Measurements from ENCODE around the gene SVBP. TPM values are rescaled to one million over a fixed set of nuclear protein-coding genes. Genes with fewer than 3 reads are reported as not detected.

Gene SVBP
- total and polyA plus RNA-seq, 2 of the 8 experiments (the other 6 are each of a cell fraction or from before 2014, with no cell fraction given): 29.7 to 30.2 TPM

GRCh38 chr1:42777852-42778251, 39.3 kb downstream of the SVBP start:
- H4K5ac ChIP-seq (ENCODE audit: insufficient read length, low read depth, low read length): no peak overlapping the region
- no peak overlapping the region for H3K9ac ChIP-seq (replicated peaks in 1 of 4; ENCODE audit: extremely low read depth in 1 of 4, low read depth in 3 of 4, low read length in 3 of 4)
- H4K20me1 ChIP-seq (replicated peaks in 1 of 2; ENCODE audit: control insufficient read depth in 1 of 2, insufficient read depth in 2 of 2, low read length in 2 of 2): no peaks in the 10 kb centered on the region
- no peak overlapping the region for H2BK5ac ChIP-seq (ENCODE audit: low read depth, low read length)
- no peak overlapping the region for H3K23ac ChIP-seq (ENCODE audit: insufficient read length)
- no peak overlapping the region for H4K8ac ChIP-seq (ENCODE audit: extremely low read depth, insufficient read depth, low read length)
- no peaks in the 10 kb centered on the region for H3K23me2 ChIP-seq (ENCODE audit: low read depth, low read length)
- H4K91ac ChIP-seq (replicated peaks; ENCODE audit: insufficient read length, low read length): no peak overlapping the region
- no peaks in the 10 kb centered on the region for H3K79me2 ChIP-seq (ENCODE audit: control insufficient read depth in 1 of 2, insufficient read depth in 2 of 2, low read length in 2 of 2)
- no peak overlapping the region for H2AK5ac ChIP-seq (ENCODE audit: low read depth, low read length)
- FAIRE-seq (peak; percentile 66), DNase-seq (ENCODE audit: low read depth in 1 of 2, low spot score in 2 of 2) (peak in 1 of 2 experiments; percentile 68)
- no peak overlapping the region for H3K56ac ChIP-seq (replicated peaks; ENCODE audit: insufficient read length, low read depth, low read length)
- no peak overlapping the region for H2BK12ac ChIP-seq (ENCODE audit: low read depth, low read length)
- POLR2A ChIA-PET (ENCODE audit: partially characterized antibody): interaction anchor here (0.9 to 1.6 kb wide), 4 partner anchors 11 to 218 kb away, joined by 3 to 10 read pairs (median 3); partner anchors contain the start of genes C1orf50 and P3H1
- no peak overlapping the region for H3K4me2 ChIP-seq (ENCODE audit: insufficient read depth in 1 of 2, low read depth in 2 of 2, low read length in 2 of 2)
- no peak overlapping the region for H3K18ac ChIP-seq (ENCODE audit: extremely low read depth, low read length)
- no peak overlapping the region for H2BK120ac ChIP-seq (replicated peaks; ENCODE audit: low read depth, low read length)
- H3K4me3 ChIP-seq (ENCODE audit: extremely low read depth in 1 of 4, insufficient read depth in 2 of 4, low read depth in 3 of 4, low read length in 4 of 4): no peak overlapping the region
- H3K27me3 ChIP-seq (replicated peaks in 1 of 4; ENCODE audit: control insufficient read depth in 3 of 4, extremely low read depth in 1 of 4, insufficient read depth in 3 of 4, low read length in 3 of 4): no peaks in the 10 kb centered on the region
- TF ChIP-seq NANOG (IDR thresholded peaks at IDR 0.05; ENCODE audit: insufficient read depth, low read depth, low read length, poor library complexity, severe bottlenecking) (no peak), CTCF (IDR thresholded peaks at IDR 0.05; ENCODE audit: control extremely low read depth in 1 of 3, insufficient read depth in 1 of 3, low read depth in 1 of 3, low read length in 3 of 3) (peak; percentile 53 to 92 (median 76)), TAF1 (IDR thresholded peaks at IDR 0.05; ENCODE audit: low read depth, low read length) (no peak), RNF2 (IDR thresholded peaks at IDR 0.05; ENCODE audit: borderline replicate concordance, low read depth, low read length, missing control alignments, poor library complexity, severe bottlenecking) (no peak), SIX5 (IDR thresholded peaks at IDR 0.05; ENCODE audit: low read depth, low read length) (no peak), RAD21 (IDR thresholded peaks at IDR 0.05 in 1 of 2, conservative IDR thresholded peaks at IDR 0.05 in 1 of 2; ENCODE audit: low read depth in 2 of 2, low read length in 2 of 2) (peak; percentile 92 to 94)
- H3K4ac ChIP-seq (replicated peaks; ENCODE audit: insufficient read length, low read depth, low read length): no peak overlapping the region
- H3K79me1 ChIP-seq (ENCODE audit: low read depth, low read length): no peaks in the 10 kb centered on the region
- H3K9me3 ChIP-seq (ENCODE audit: insufficient read depth in 2 of 2, low read depth in 1 of 2, low read length in 1 of 2): no peaks in the 10 kb centered on the region
- H3K14ac ChIP-seq (ENCODE audit: insufficient read length): no peak overlapping the region
- H3K36me3 ChIP-seq (ENCODE audit: control insufficient read depth in 2 of 4, insufficient read depth in 4 of 4, low read length in 3 of 4): peaks cover 5 to 39% (median 21%) of the 10 kb centered on the region in 4 experiments; a peak in 7 of 8 replicates
- CTCF ChIA-PET (ENCODE audit: partially characterized antibody): interaction anchor here (0.6 to 6.4 kb wide), 44 partner anchors 10 to 393 kb away, joined by 3 to 83 read pairs (median 5); partner anchors contain the start of genes C1orf50, ERMAP, P3H1 and ZNF691
- H2AFZ ChIP-seq (ENCODE audit: low read length): no peak overlapping the region
- no peak overlapping the region for H3K27ac ChIP-seq (ENCODE audit: low read depth, low read length)
- no peak overlapping the region for H2BK20ac ChIP-seq (ENCODE audit: low read length)
- no peak overlapping the region for H2BK15ac ChIP-seq (ENCODE audit: low read length)
- H3K4me1 ChIP-seq (replicated peaks in 1 of 4; ENCODE audit: control insufficient read depth in 3 of 4, insufficient read depth in 4 of 4, low read length in 3 of 4): no peaks in the 10 kb centered on the region

Data from H1 (cell line).